SK-N-SH treated with all-trans-retinoic acid at 6 μM for 48 hours (cell line): Measurements from ENCODE around the gene RERE.

Experiments used
- BACH2 ChIP-seq: fragments of 250-450 bp; sonication (Bioruptor Pico); IDR thresholded peaks from 2 replicates; pipeline ENCODE4 v1.9.0; 2021; ENCODE audit warnings: mild to moderate bottlenecking, borderline replicate concordance
- ESRRG ChIP-seq: fragments of 250-450 bp; sonication (Bioruptor Pico); IDR thresholded peaks from 2 replicates; pipeline ENCODE4 v1.6.1; 2021; ENCODE audit warnings: mild to moderate bottlenecking
- GLIS3 ChIP-seq: fragments of 250-450 bp; sonication (Bioruptor Pico); IDR thresholded peaks from 2 replicates; pipeline ENCODE4 v1.5.0; 2020; ENCODE audit warnings: mild to moderate bottlenecking, moderate library complexity
- ISL1 ChIP-seq: fragments of 250-450 bp; sonication (Bioruptor Pico); IDR thresholded peaks from 2 replicates; pipeline ENCODE4 v2.1.2; 2022; ENCODE audit warnings: mild to moderate bottlenecking, moderate library complexity
- PATZ1 ChIP-seq: fragments of 250-450 bp; sonication (Bioruptor Pico); IDR thresholded peaks from 2 replicates; pipeline ENCODE4 v1.8.0; 2020; ENCODE audit warnings: mild to moderate bottlenecking, moderate library complexity, borderline replicate concordance
- POU6F1 ChIP-seq: fragments of 250-450 bp; sonication (Bioruptor Pico); IDR thresholded peaks from 2 replicates; pipeline ENCODE4 v1.8.0; 2021; ENCODE audit warnings: low read depth, mild to moderate bottlenecking, moderate library complexity, borderline replicate concordance
- RARB ChIP-seq: fragments of 250-450 bp; sonication (Bioruptor Pico); IDR thresholded peaks from 2 replicates; pipeline ENCODE4 v1.8.0; 2021; ENCODE audit warnings: mild to moderate bottlenecking, moderate library complexity
- TCF4 ChIP-seq: fragments of 250-450 bp; sonication (Bioruptor Pico); IDR thresholded peaks from 2 replicates; pipeline ENCODE4 v1.8.0; 2021; ENCODE audit warnings: mild to moderate bottlenecking, moderate library complexity, borderline replicate concordance
- ZFP3 ChIP-seq: fragments of 250-450 bp; sonication (Bioruptor Pico); IDR thresholded peaks from 2 replicates; pipeline ENCODE4 v1.5.0; 2020; ENCODE audit warnings: mild to moderate bottlenecking, moderate library complexity
- ZFP30 ChIP-seq: fragments of 450-650 bp; formaldehyde crosslinking; IDR thresholded peaks from 2 replicates; pipeline ENCODE4 v1.5.0; 2022; ENCODE audit warnings: mild to moderate bottlenecking, moderate library complexity
- ZNF70 ChIP-seq: fragments of 450-650 bp; formaldehyde crosslinking; IDR thresholded peaks from 2 replicates; pipeline ENCODE4 v1.5.0; 2020; ENCODE audit warnings: mild to moderate bottlenecking, moderate library complexity
- ZNF8 ChIP-seq: fragments of 450-650 bp; formaldehyde crosslinking; IDR thresholded peaks from 2 replicates; pipeline ENCODE4 v1.5.0; 2020; ENCODE audit warnings: mild to moderate bottlenecking, moderate library complexity

- TF ChIP-seq ZFP3: no peak
- no peak for TF ChIP-seq BACH2 (CRISPR knock-in tag)
- no peak for TF ChIP-seq ZNF8 (CRISPR knock-in tag)
- TF ChIP-seq PATZ1 (CRISPR knock-in tag): no peak
- TF ChIP-seq TCF4 (CRISPR knock-in tag): 0 out of 2 replicates have a peak, but pooled peaks have one; percentile 44
- peak; percentile 93 for TF ChIP-seq ISL1 (CRISPR knock-in tag)
- TF ChIP-seq ZFP30 (CRISPR knock-in tag): no peak
- no peak; the same call in 1 of the 2 replicates for TF ChIP-seq GLIS3 (CRISPR knock-in tag)
- TF ChIP-seq RARB: no peak
- TF ChIP-seq ESRRG (CRISPR knock-in tag): no peak
- TF ChIP-seq ZNF70 (CRISPR knock-in tag): no peak
- TF ChIP-seq POU6F1: no peak
Measured at GRCh38 chr1:8712413-8713231, 104.8 kb downstream of the RERE start.
